GM21619 (cell line): Measurements from ENCODE around the gene ABCA7.

Source experiments
- ATAC-seq: cut with Tn5 transposase; IDR thresholded peaks from one replicate; pipeline ENCODE4 v1.9.1; 2021; ENCODE audit not compliant: unreplicated experiment

ABCA7 gene

DNA sequence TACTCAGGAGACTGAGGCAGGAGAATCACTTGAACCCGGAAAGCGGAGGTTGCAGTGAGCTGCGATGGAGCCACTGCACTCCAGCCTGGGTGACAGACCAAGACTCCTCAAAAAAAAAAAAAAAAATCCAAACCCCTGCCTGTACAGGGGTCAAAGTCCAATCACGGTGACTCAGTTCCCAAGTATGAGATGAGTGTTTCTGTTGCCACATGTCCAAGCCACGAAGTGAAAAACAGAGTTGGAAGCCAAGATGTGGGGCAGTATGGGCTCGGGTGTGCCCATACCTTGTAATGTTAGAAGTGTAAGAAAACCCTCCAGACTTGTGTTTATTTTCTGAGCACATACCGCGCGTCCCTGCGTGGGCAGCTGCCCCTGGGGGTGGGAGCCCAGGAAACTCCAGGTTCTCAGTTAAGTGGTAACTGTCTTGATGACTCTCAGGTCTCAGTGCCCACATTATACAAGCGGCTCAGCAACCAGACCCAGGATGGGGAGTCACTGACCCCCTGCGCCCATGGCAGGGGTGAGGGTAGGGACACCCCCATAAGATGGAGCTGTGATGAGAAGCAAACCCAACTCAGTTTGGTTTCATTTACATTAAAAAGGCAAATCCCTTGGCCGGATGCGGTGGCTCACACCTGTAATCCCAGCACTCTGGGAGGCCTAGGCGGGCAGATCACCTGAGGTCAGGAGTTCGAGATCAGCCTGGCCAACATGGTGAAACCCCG, 62.7 kb downstream of the ABCA7 start:
- ATAC-seq: no peak

DNA sequence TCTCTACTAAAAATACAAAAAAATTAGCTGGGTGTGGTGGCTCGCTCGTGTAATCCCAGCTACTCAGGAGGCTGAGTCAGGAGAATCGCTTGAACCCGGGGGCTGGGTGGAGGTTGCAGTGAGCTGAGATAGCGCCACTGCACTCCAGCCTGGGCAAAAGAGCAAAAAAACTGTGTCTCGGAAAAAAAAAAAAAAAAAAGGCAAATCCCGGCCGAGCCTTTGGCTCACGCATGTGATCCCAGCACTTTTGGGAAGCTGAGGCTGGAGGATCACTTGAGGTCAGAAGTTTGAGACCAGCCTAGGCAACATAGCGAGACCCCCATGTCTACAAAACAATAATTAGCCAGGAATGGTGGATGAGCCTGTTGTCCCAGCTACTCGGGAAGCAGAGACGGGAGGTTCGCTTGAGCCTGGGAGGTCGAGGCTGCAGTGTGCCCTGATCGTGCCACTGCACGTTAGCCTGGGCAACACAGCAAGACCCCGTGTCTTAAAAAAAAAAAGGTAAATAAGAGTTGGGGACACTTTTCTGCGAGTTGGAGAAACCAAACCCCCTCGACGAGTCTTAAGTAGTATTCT, 63.3 kb downstream of the ABCA7 start:
- no peak for ATAC-seq

DNA sequence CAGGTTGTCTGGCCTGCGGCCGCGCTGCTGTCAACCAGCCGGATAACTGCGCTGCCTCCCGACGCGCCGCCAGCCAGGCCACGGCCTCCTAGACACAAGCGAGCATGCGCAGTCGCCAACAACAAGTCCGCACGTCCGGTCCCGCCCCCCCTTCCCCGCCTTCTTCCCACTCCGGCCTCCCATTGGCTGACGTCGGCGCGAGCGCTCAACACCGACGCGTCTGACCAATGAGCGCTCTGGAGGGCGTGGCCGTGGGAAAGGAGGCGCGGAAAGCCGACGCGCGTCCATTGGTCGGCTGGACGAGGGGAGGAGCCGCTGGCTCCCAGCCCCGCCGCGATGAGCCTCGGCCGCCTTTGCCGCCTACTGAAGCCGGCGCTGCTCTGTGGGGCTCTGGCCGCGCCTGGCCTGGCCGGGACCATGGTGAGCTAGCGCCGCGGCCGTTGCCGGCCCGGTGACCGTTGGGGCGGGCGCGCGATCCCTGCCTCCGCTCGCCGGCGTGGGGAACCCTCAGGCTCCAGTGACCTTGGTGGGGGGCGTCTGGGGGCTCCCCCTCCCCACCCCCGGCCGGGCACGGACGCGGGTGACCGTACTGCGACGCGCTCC, 63.9 kb downstream of the ABCA7 start, which contains the start of gene GPX4:
Gene GPX4 (plus strand): TSS at position 287 of the 603 bp plus-strand sequence. CDS start 50 bp downstream, at position 337.
- ATAC-seq: peak; percentile 55

DNA sequence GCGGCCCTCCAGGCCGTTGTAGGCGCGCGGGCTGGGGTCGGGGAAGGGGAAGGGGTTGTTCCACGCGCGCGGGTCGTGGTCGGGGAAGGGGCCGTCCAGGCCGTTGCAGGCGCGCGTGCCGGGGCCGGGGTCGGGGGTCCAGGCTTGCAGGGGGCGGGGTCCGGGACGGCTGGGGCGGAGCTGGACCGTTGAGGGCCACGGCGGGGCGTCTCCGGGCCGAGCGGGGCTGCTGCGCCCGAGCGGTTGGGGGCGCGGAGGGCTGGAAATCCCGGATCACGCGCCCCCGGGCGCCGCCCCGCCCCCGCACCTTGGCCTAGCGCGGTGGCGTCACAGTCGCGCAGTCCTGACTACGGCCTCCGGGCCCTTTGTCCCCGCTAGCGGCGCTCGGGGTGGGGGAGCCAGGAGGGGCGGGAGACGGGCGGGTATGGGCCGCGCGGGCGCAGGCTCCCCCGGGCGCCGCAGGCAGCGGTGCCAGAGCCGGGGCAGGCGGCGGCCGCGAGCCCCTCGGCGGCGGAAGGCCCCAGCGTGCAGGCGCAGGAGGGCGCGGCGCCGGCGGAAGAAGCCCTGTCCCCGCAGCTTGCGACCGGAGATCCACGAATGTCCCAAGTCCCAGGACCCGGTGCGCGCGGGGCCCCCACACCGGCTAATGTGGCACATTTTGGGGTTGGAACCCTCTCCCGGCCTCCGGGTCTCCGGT, 64.6 kb downstream of the ABCA7 start:
- ATAC-seq: peak; percentile 22

DNA sequence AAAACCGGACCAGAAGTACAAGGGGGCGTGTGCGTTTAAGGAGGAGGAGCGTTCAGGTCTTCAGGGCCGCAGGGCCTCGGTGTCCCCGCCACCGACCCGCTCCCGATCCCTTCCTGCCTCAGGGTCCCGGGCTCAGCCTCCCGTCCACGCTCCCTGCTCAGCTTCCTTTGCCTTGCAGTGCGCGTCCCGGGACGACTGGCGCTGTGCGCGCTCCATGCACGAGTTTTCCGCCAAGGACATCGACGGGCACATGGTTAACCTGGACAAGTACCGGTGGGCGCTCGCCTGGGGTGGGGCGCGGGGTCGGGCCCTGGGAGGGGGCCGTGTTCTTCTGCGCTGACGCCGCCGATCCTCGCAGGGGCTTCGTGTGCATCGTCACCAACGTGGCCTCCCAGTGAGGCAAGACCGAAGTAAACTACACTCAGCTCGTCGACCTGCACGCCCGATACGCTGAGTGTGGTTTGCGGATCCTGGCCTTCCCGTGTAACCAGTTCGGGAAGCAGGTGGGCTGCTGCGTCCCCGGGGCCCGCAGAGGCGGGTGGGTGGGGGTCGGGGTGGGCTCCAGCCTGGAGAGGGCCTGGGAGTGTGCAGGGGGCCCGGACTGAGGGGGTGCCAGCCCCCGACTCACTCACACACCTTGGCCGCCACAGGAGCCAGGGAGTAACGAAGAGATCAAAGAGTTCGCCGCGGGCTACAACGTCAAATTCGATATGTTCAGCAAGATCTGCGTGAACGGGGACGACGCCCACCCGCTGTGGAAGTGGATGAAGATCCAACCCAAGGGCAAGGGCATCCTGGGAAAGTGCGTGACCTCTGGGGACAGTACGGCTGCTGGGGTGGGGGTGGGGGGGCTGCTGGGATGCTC, 65.3 kb downstream of the ABCA7 start:
- ATAC-seq: no peak

DNA sequence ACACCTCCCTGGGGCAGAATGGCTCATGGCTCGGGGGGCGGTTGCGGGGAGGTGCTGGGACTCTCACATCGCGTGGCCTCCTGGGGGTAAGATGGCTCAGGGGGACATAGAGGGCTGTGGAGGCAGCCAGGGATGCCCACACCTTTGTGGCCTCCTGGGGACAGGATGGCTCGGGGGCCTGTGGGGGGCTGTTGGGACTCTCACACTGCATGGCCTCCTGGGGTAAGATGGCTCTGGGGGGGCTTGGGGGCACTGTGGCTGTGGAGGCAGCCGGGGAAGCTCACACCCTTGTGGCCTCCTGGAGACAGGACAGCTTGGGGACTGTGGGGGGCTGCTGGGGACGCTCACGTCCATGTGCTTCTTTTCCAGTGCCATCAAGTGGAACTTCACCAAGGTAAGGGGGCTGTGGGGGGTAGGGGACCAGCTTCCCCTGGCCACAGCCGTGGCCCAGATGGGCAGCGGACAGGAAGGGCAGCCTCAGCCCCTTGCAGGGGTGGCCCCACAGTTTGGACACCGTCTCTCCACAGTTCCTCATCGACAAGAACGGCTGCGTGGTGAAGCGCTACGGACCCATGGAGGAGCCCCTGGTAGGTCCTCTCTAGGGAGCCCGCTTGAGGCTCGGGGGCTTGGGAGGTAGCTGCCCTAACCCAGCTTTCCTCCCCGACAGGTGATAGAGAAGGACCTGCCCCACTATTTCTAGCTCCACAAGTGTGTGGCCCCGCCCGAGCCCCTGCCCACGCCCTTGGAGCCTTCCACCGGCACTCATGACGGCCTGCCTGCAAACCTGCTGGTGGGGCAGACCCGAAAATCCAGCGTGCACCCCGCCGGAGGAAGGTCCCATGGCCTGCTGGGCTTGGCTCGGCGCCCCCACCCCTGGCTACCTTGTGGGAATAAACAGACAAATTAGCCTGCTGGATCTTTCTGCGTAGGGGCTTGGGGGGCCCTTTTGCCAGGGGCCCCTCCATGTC, 66.2 kb downstream of the ABCA7 start:
- ATAC-seq: no peak

GRCh38 chr19:1106841-1107660, 67.1 kb downstream of the ABCA7 start:
- no peak for ATAC-seq

DNA sequence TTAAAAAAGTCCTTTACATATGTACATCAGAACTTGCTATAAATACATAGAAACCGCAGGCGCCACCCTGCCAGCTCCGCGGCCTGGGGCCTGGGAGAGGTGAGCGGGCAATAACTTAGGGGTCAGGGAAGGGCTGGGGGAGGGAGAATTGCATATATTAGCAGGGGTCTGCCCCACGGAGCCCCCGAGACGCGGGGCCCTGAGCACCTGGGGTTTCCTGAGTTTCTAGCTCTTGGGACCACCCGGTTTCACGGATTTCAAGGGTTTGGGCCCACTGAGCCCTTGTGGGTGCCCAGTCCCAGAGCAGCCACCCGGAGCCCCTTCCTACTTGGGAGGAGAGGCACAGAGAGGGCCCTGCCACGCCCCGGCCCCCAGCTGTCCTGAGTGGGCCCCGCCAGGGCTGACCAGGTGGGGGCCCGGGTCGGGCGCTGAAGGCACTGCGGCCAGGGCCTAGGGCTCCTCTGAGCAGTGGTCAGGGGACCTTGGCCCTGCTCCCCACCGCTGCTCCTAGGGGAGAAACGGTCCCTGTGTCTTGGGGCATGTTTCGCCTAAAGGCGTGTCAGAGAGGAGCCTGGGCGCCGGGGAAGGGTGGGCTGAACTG, 67.9 kb downstream of the ABCA7 start:
- ATAC-seq: no peak

DNA sequence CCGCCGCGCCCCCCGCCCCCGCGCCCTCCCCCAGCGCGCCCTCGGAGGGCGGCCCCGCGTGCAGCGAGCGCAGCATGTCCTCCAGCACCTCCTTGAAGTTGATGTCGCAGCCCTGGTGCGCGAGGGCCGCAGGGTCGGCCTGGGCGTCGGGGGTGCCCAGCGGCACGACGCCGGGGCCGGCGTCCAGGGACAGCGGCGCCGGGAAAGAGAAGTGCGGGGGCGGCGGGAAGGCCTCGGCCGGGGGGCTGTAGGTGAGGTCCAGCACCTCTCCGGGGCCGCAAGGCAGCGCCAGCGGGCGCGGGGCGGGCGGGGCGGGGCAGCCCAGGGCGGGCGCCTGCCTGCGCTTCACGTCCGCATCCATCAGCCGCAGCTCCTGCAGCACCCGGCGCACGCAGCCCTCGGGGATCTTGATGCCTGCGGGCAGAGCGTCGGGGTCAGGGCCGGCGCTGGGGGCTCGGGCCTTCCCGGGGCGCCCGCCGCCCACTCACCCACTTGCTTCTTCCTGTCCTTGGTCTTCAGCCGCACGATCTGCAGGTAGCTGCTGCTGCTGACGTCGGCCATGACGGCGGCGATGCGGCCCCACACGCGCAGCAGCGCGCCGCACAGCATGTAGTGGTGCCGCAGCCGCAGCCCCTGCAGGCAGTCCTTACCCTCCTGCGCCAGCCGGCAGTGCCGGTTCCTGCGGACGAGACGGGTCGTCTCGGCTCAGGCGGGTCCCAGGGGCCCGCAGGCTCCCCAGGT, 68.6 kb downstream of the ABCA7 start:
- ATAC-seq: no peak

GRCh38 chr19:1109032-1109551, 69.2 kb downstream of the ABCA7 start:
- ATAC-seq: no peak

- ATAC-seq: no peak
Measured at GRCh38 chr19:1109697-1110671, 70.1 kb downstream of the ABCA7 start.

DNA sequence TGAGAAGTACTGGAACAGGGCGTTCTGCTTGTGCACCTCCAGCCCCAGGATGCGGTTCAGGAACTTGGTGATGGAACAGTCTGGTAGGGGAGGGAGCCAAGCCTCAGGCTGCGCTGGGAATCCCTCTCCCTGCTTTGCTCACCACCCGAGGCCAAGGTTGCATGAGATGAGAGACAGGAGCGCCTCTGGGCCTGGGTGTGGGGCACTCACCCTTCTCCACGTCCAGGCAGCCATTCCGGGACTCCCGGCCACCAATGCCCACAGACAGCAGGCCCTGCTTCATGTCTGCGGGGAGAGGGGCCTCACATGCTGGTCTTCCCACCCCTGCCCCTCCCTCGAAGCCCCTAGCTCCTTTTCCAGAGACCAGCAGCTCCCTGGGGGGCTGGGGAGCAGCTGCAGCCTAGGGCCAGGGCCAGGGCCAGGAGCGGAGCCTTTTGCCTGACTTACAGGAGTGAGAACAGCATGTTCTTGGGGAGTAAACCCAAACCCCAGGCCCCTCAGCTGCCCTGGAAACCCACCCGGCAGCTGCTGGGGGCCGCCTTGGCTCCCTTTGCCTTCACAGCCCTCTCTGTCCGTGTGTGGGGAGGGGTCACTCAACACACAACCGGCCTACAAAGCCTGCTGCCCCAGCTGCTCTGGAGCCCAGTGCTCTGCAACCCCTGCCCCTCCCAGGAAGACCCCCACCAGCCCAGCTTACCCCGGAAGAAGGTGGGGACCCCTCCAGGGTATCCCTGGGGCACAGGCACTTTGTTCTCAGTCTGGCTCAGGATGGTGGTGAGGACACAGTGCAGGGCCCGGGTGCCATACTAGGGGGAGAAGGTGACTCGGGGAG, 71.1 kb downstream of the ABCA7 start:
- no peak for ATAC-seq

- no peak for ATAC-seq
Measured at GRCh38 chr19:1111641-1112267, 71.8 kb downstream of the ABCA7 start.

GRCh38 chr19:1112268-1113029, 72.5 kb downstream of the ABCA7 start:
- no peak for ATAC-seq
